ENCODE measurements around the gene SPATA20. TPM values are rescaled to one million over a fixed set of nuclear protein-coding genes. Genes with fewer than 3 reads are reported as not detected.

SPATA20 gene
- total RNA-seq, 4 donors from 2014 or later: 34.1 to 67.3 (median 38.1) TPM

GRCh38 chr17:50520483-50520882 is 26.5 kb upstream of the SPATA20 start:
- DNase-seq: no peak
- Histone ChIP-seq H3K4me1 (peaks cover under 1 to 36% (median under 1%) of the 10 kb centered on the region in 3 donors), H3K4me3 (no peak overlapping the region), H3K9me3 (no peaks in the 10 kb centered on the region), H3K36me3 (no peaks in the 10 kb centered on the region), H3K27me3 (no peaks in the 10 kb centered on the region), H3K27ac (no peak overlapping the region)
- intact Hi-C loops (cut with DNase I): no loop called here
- no peak for TF ChIP-seq POLR2A (IDR thresholded peaks at IDR 0.05)
- TF ChIP-seq, protein P1, sequence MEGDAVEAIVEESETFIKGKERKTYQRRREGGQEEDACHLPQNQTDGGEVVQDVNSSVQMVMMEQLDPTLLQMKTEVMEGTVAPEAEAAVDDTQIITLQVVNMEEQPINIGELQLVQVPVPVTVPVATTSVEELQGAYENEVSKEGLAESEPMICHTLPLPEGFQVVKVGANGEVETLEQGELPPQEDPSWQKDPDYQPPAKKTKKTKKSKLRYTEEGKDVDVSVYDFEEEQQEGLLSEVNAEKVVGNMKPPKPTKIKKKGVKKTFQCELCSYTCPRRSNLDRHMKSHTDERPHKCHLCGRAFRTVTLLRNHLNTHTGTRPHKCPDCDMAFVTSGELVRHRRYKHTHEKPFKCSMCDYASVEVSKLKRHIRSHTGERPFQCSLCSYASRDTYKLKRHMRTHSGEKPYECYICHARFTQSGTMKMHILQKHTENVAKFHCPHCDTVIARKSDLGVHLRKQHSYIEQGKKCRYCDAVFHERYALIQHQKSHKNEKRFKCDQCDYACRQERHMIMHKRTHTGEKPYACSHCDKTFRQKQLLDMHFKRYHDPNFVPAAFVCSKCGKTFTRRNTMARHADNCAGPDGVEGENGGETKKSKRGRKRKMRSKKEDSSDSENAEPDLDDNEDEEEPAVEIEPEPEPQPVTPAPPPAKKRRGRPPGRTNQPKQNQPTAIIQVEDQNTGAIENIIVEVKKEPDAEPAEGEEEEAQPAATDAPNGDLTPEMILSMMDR (IDR thresholded peaks at IDR 0.05): no peak
- 67 to 73% methylated on average over 2 of the region's 2 CpGs for WGBS, 2 donors

- Histone ChIP-seq H3K4me3 (no peak overlapping the region), H3K36me3 (no peaks in the 10 kb centered on the region), H3K27ac (no peak overlapping the region), H3K27me3 (no peaks in the 10 kb centered on the region), H3K9me3 (no peaks in the 10 kb centered on the region), H3K4me1 (peaks cover 0 to 33% (median 0%) of the 10 kb centered on the region in 3 donors)
- TF ChIP-seq, protein P1 (IDR thresholded peaks at IDR 0.05): no peak
- TF ChIP-seq POLR2A (IDR thresholded peaks at IDR 0.05): no peak
- 86% methylated on average over 2 of the region's 2 CpGs; no CpG with 5 or more reads in 1 of the 2 donors for WGBS, 2 donors
- intact Hi-C loops (cut with DNase I): no loop called here
- DNase-seq: no peak
Observed at GRCh38 chr17:50521514-50521913, 25.5 kb upstream of the SPATA20 start.

- no peaks in the 10 kb centered on the region for H3K9me3 ChIP-seq
- H3K27me3 ChIP-seq: no peaks in the 10 kb centered on the region
- H3K4me1 ChIP-seq: peaks cover 0 to 24% (median 0%) of the 10 kb centered on the region in 3 donors
- H3K36me3 ChIP-seq: no peaks in the 10 kb centered on the region
- intact Hi-C loops (cut with DNase I): no loop called here
- 89 to 98% methylated on average over 8 to 9 of the region's 10 CpGs for WGBS, 2 donors
- no peak for DNase-seq
- no peak overlapping the region for H3K4me3 ChIP-seq
- no peak overlapping the region for H3K27ac ChIP-seq
- TF ChIP-seq, protein P1 (IDR thresholded peaks at IDR 0.05): no peak
Observed at GRCh38 chr17:50522766-50523165, 24.2 kb upstream of the SPATA20 start.

GRCh38 chr17:50523208-50523607 is 23.8 kb upstream of the SPATA20 start:
- no peaks in the 10 kb centered on the region for H3K9me3 ChIP-seq
- 33 to 58% methylated on average over 1 to 2 of the region's 2 CpGs for WGBS, 2 donors
- TF ChIP-seq POLR2A (IDR thresholded peaks at IDR 0.05): no peak
- TF ChIP-seq, protein P1 (IDR thresholded peaks at IDR 0.05): no peak
- no peaks in the 10 kb centered on the region for H3K36me3 ChIP-seq
- peaks cover 0 to 24% (median 0%) of the 10 kb centered on the region in 3 donors for H3K4me1 ChIP-seq
- no peaks in the 10 kb centered on the region for H3K27me3 ChIP-seq
- H3K27ac ChIP-seq: no peak overlapping the region
- DNase-seq: no peak
- intact Hi-C loops (cut with DNase I): no loop called here
- H3K4me3 ChIP-seq: no peak overlapping the region

- H3K27ac ChIP-seq: no peak overlapping the region
- H3K36me3 ChIP-seq: no peaks in the 10 kb centered on the region
- peaks cover 0 to 15% (median 0%) of the 10 kb centered on the region in 4 donors for H3K27me3 ChIP-seq
- intact Hi-C loops (cut with DNase I): no loop called here
- DNase-seq: no peak
- no peak overlapping the region for H3K4me3 ChIP-seq
- 87 to 100% methylated on average over 3 to 10 of the region's 18 CpGs for WGBS, 2 donors
- peaks cover 0 to 15% (median 0%) of the 10 kb centered on the region in 3 donors for H3K4me1 ChIP-seq
- no peaks in the 10 kb centered on the region for H3K9me3 ChIP-seq
- TF ChIP-seq, protein P1 (IDR thresholded peaks at IDR 0.05): no peak
- no peak for TF ChIP-seq POLR2A (IDR thresholded peaks at IDR 0.05)
Observed at GRCh38 chr17:50524838-50525237, 22.1 kb upstream of the SPATA20 start.
